HL-60/S4 treated with retinoic acid at 250 ng/mL for 4 days and 3 days (cell line): Measurements from ENCODE around the gene CMIP.

Source experiments
- in situ Hi-C: fragments of 300-500 bp; cut with MboI; formaldehyde crosslinking; loops from 2 replicates; pipeline ENCODE4 v1.7.0; 2022; ENCODE audit warnings: low sequenced_read_pairs

CMIP gene

DNA sequence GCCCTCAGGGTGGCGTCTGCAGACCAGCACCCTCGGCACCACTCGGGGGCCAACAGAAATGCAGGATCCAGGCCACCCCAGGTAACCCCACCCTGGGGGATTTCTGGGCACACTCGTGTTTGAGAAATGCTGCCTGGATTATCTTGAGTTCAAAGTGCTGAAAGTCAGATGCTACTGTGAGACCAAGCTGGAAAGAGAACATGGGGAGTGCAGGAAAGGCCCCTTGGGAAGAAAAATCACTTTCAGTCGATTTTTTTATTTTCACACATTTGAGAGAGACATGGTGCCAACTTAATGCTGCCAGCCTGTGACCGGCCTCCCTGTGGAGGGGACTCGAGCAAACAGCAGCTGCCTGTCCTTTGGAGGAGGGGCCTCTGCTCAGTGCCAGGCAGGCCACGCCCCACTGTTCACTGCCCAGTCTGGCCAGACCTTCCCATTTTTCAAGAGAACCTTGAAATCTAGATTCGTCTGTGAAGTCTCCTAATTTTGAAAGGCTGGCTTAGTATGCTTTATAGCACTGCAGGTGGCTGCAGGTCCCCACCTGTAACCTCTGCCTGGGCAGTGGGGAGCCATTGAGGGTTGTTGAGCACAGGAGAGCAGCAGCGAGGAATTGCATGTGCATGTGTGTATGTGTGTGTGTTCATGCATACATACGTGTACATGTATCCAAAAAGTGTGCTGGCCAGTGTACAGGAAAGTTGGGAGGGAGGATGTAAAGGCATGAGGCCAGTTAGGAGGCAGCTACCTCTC is 263.8 kb downstream of the CMIP start:
- in situ Hi-C loops = no loop called here

DNA sequence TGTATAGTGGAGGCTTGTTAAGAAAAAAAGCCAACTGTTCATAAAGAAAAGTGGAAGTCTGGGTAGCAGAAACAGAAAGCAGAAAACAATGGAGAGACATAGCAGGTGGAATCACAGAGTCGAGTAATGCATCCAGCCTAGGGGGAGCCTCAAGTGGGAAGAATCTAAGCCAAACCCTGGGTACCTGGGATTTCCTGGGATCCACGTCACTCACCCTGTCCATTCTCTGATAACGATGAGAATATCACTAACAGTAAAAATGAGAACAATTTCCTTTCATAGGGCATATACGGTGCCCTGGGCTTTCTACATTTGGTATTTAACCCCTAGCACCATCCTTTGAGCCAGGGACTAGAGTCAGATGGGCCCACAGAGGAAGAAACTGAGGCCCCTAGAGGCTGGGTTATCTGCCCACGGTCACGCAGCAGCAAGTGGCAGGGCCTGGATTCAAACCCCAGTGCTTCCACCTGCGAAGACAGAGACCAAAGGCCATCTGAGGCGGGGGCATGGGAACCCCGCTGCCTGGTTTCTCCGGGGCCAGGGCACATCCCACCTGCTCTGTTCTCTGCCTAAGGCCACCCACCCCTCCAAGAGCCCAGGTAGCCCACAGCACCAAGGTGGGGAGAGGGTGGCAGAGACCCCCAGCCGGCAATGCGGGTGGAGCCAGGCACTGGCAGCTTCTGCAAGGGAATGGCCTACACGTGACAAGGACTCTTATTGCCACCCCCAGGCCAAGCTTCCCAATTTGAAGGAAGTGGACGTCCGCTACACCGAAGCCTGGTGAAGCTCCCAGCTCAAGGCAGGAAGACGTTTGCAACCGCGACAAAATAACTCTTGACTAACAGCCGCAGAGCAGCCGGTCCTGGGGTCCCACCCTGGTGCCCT is 264.6 kb downstream of the CMIP start:
- in situ Hi-C loops = no loop called here

DNA sequence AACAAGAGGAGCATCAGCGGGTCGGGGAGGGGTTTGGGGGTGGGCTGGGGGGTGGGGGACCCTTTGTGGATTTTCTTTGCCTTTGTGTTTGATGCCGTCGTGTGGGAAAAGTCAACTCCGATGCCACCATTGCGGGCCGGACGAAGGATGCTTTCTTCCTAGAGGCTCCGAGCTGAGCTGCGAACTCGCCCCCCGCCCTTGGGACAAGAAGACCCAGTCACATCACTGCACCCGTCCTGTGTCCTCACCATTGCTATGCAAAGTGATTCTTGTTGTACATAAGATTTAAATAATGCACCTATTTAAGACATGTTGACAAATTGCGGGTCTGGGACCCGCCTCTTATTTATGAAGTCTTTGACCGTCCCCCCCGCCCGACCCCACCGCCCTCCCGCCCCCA is 265.4 kb downstream of the CMIP start:
- in situ Hi-C loops = no loop called here

DNA sequence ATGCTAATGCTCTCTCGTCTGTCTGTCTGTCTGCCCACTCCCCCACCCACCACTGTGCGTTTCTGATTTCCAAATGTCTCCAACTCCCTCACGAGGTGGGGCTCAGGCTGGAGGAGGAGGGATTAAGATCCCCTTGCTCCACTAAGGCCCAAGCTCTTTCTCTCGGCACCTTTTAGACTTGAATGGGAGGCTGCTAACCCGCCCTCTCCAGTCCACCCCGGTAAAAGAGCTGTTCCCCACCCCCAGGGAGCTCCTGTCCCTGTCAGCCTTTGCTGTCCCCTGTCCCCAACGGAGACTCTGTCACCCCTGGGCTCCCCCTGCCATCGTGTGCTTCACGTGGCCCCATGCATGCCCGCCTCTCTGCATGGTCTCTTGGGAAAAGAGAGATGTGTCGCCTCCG is 266.0 kb downstream of the CMIP start:
- in situ Hi-C loops = no loop called here

DNA sequence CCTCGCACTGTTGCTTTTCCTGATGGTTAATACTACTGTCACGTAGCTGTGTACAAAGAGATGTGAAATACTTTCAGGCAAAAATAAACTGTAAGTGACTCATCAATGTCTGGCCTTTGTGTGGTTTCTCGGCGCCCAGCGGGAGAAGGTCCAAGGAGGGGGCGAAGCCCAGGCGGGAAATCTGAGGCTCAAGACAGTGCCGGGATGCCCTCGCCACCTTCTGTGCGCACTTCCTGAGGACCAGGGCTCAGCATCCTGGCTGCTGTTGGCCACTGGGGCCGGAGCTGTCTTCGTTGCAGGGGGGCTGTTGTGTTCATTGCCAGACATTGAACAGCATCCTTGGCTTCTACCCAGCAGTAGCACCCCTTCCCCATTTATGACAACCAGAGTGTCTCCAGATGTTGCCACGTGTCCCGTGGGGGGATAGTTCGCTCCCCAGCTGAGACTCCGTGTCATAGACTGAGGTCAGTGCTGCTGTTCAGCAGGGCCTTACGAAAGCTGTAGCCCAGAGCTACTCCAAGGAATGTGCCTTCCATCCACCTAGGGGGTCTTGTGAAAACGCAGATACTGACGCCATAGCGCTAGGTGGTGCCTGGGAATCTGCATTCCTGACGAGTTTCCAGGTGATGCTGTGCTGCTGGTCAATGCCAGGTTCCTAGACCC is 267.2 kb downstream of the CMIP start:
- in situ Hi-C loops = no loop called here

DNA sequence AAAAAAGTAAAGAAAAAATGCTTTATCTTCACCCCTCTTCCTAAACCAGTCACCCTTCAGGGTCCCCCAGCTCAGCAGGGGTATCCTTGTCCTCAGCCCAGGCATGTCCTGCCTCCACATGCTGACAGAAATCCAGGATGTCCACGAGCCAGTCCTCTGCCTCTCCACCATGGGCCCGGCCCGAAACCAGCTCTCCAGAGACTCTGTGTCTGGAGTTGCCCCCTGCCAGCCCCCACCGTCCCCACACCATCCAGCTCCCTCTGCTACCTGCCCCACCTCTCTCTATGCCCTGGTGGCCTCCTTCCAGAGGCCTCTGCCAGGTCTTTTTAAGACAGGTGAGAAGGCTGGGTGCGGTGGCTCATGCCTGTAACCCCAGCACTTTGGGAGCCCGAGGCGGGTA is 268.1 kb downstream of the CMIP start:
- in situ Hi-C loops = no loop called here

DNA sequence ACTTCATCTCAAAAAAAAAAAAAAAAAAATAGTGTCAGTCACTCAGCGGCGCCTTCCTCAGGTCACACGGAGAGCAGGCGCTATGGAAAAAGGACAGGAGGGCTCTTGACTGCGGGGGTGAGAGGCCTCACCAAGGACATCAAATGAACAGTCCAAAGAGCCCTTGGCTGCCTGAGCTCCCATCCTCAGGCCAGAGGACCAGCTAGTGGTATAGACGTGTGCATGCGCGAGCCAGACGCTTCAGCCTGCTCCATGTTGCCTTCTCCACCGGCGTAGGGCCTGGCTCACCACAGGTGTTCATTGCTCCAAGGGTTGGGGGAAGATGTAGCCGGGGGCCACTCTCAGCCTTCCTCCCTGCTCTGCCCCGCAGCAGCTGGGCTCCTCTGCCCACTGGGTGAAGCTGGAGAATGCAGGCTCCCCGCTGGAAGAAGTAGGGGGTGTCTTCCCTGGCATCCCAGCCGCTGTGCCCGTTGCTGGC is 268.7 kb downstream of the CMIP start:
- in situ Hi-C loops = no loop called here

DNA sequence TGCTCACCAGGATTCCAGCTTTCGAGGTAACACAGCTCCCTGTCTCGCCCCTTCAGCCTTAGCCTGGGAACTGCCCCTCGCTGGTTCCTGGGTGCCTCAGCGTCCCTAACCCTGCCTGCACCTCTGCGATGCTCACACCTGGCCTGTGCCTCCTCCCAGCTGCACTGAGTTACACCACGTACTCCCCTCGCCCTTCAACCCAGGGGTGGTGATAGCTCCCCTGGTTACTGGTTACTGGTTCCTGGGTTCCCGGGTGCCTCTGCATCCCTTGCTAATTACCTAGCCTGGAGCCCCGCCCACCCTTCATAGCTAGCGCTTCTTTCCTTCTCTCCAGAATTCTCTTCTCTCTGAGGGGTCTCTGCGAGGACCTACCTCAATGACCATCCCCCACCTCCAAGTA is 269.2 kb downstream of the CMIP start:
- in situ Hi-C loops = no loop called here

DNA sequence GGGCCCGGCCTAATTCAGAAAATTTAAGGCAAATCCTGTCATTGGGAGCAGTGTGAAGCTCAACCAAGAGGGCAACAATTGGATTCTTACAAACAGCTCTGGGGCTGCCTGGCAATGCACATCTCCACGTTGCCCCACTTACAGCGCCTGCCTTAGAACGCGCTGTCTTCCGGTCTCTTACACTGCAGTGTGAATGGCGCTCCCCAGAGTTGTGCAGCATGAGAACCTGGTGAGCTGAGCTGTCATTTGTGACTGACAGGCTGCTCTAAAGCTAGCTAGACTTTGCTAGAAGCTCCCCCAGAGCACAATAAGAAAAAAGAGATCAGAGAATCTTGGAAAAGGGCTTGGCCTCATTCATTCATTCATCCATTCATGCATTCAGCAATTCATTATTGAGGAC is 270.0 kb downstream of the CMIP start:
- in situ Hi-C loops = no loop called here

DNA sequence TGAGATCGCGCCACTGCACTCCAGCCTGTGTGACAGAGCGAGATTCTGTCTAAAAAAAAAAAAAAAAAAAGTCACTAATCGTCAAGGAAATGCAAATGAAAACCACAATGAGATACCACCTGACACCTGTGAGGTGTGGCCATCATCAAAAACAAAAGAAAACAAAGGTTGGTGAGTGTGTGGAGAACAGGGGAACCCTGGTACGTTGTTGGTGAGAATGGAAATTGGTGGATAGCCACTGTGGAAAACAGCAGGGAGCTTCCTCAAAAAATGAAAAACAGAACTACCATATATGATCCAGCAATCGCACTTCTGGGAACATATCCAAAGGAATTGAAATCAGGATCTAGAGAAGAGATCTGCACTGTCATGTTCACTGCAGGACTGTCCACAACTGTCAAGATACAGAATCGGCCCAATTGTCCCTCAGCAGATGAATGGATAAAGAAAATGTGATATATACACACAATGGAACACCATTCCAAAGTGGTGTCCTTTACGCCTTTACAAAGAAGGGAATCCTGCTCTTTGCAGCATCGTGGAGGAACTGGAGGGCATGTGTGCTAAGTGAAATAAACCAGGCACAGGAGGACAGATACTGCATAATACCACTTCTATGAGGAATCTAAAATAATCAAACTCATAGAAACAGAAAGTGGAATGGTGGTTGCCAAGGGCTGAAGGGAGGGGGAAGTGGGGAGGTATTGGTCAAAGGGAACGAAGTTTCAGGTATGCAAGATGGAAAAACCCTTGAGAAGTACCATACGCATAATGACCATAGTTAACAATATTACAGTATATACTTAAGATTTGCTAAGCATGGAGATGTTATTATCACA is 271.0 kb downstream of the CMIP start:
- in situ Hi-C loops = no loop called here

DNA sequence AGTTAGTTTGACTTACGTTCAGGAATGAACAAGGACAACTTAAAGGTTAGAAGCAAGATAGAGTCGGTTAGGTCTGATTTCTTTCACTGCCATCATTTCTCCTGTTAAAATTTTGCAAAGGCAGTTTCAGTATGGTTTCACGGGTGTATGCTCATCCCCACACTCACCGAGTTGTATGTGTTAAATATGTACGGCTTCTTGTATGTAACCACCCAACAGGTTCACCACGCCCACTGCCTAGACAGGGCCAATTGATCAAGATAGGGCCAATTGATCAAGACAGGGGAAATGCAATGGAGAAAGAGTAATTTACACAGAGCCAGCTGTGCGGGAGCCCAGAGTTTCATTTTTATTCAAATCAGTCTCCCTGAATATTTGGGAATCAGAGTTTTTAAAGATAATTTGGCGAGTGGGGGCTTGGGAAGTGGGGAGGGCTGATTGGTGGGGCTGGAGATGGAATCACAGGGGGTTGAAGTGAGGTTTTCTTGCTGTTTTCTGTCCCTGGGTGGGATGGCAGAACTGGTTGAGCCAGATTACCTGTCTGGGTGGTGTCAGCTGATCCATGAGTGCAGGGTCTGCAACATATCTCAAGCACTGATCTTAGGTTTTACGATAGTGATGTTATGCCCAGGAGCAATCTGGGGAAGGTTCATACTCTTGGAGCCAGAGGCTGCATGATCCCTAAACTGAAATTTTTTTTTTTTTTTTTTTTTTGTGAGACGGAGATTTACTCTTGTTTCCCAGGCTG is 272.0 kb downstream of the CMIP start:
- in situ Hi-C loops = no loop called here

DNA sequence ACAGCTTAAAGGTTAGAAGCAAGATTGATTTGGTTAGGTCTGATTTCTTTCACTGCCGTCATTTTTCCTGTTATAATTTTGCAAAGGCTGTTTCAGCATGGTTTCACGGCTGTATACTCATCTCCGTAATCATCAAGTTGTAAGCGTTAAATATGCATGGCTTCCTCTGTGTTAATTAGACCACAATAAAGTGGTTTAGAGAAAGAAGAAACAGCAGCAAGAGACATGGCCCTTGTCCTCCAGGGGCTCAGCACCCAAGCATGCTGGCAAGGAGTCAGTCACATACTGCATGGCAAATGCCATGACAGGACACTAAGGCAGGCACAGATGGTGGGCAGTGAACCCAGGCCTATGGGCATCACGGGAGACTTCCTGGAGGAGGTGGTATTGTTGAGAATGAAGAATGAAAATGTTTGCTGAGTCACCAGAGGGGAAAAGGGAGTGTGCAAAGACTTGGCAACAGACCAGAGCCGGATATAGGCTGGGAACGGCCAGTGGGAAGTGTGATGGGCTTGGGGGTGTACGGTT is 273.1 kb downstream of the CMIP start:
- in situ Hi-C loops = no loop called here

DNA sequence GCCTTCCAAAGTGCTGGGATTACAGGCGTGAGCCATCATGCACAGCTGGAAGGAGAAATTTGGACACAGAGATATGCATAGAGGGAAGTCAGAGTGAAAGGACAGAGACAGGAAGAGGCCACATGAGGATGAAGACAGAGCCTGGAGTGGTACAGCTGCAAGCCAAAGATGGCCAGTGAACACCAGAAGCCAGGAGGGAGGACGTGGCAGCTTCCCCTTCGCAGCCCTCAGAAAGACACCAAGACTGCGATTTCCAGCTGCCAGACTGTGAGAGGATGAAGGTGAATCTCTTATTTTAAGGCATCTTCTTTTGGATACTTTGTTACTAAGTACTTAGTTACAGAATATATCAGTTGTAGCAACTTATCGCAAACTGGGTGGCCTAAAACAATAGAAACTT is 274.0 kb downstream of the CMIP start:
- in situ Hi-C loops = no loop called here

DNA sequence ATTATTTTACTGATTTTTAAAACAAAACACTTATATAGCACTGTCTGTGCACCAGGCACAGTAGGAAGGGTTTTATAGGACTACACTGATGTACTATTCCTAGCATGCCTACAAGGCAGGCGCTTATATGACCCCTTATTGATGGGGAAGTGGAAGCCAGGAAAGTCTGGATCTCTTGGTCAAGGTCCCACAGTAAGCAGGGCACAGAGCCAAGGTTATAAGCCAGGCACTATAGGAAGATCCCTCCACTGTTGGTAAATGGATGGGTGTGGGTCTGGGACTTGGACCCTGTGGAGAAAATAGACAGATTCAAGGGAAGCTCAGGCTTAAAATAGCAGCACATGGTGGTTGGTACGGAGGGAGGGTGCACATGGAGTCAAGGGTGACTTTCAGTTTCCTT is 275.4 kb downstream of the CMIP start:
- in situ Hi-C loops = loop anchor here (10.0 kb wide), 1 partner anchor 355 kb away; no protein-coding TSS in a partner anchor

DNA sequence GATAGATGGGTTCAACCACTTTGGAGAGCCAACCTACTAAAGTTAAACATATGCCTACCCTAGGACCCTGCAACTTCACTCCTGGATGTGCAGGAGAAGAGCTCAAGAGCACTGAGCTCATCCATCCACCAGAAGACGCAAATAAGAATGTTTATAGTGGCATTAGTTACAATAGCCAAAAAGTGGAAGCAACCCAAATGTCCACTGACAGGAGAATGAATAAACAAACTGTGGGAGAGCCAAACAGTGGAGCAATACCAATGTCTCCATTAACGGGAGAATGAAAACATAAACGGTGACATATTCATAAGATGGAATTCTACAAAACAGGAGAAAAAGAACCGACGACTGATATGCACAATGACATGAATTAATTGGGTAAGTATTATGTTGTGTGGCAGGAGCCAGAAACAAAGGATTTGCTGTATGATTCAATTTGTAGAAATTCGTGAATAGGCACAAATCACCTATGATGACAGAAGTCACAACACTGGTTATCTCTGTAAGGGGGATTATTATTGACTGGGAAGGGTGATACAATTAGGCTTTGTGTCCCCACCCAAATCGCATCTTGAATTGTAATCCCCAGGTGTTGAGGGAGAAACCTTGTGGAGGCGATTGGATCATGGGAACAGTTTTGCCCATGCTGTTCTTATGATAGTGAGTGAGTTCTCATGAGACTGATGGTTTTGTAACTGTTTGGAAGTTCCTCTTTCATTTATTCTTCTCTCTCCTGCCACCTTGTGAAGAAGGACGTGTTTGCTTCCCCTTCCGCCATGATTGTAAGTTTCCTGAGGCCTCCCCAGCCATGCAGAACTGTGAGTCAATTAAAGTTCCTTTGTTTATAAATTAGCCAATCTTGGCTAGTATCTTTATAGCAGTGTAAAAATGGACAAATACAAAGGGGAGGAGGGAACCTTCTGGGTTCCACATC is 276.6 kb downstream of the CMIP start:
- in situ Hi-C loops = loop anchor here (10.0 kb wide), 1 partner anchor 356 kb away; no protein-coding TSS in a partner anchor

DNA sequence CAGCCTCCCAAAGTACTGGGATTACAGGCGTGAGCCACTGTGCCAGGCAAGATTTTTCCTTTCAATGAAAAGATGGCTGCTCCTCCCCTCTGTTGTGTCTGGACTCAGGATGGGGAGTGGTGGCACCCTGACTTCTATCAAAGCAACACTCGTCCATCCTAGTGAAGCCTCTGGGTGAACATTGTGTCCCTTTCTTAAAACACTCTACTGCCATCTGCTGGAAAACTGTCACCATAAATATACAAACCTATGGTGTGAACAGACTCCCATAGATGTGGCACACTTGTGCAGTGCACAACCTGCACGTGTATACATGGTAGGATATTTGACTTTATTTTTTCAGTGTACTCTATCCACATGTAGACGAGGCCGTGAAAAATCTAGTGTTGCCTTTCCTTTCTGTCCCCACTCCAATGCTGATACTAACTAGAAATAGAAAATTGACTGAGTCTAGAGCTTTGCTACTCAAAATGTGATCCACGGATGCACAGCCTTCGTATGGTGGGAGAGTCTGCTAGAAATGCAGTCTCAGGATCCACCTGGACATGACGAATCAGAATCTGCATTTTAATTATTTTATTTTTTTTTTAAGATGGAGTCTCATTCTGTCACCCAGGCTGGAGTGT is 278.6 kb downstream of the CMIP start:
- in situ Hi-C loops = loop anchor here (10.0 kb wide), 1 partner anchor 358 kb away; no protein-coding TSS in a partner anchor

DNA sequence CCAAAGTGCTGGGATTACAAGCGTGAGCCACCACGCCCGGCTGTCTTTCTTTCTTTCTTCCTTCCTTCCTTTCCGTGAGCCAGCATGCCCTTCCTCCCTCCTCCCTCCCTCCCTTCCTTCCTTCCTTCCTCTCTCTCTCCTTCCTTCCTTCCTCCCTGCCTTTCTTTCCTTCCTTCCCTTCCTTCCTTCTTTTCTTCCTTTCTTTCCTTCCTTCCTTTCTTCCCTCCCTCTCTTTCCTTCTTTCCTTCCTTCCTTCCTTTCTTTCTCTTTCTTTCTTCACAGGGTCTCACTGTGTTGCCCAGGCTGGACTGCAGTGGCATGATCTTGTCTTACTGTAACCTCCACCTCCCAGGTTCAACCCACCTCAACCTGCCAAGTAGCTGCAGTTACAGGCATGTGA is 283.8 kb downstream of the CMIP start:
- in situ Hi-C loops = loop anchor here (10.0 to 25.0 kb wide), 2 partner anchors 364 to 716 kb away; partner anchors contain the start of genes CENPN and CMC2

DNA sequence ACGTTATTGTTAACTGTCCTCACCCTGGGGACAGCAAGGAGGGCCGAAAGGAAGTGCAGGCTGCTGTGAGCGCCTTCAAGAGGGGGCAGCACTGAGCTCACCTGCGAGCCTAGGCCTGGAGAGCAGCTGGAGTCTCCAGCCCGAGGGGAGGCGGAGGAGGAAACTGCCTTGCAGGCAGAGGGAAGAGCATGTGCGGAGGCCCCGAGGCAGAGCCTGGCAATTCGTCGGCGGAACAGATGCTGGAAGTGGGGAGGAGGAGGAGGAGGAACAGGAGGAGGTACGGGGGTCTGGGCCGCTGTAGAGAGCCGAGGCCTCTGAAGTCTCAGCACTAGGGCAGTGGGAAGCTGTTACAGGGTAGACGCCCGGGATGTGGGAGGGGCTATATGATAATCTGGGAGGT is 284.8 kb downstream of the CMIP start:
- in situ Hi-C loops = loop anchor here (10.0 to 25.0 kb wide), 2 partner anchors 365 to 717 kb away; partner anchors contain the start of genes CENPN and CMC2
